LNCAP (cell line): Measurements from ENCODE around the gene CASQ1.

Source experiments
- TF ChIP-seq, protein P1 (sequence below): fragments of 450-650 bp; IDR thresholded peaks from 2 replicates; pipeline ENCODE4 v1.5.1; 2017; ENCODE audit warnings: mild to moderate bottlenecking

The CASQ1 gene

DNA sequence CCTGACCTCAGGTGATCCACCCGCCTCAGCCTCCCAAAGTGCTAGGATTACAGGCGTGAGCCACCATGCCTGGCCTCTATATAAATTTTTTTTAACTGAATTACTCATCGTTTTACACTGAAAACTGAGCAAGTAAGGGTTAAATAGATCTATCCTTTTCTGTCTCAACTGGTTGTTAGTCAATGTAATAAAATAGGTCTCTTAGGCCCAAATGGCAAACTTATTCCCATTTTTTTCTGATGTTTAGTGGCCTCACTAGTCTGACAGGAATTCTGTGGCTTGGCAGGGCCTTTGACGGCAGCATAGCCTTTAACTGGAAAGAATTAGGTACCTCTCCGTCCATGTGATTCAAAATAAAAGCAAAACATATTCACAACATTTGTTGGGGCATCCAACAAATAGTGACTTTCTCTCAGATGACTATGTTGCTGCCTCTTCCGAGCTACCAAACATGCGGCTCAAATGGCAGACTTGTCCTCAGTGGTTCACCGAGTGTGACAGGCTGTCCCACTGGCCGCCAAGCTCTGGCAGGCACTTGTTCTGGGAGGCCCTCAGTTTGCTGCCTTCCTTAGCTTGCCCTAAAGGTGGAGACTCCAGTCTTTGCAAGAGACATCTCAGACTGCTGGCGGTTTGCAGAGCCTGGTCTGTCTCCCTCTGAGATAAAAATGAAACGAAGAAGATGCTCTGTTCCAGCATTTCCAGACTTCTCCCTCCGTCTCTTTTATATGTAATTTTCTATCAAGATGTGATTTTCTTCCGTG is 21.6 kb upstream of the CASQ1 start:
- TF ChIP-seq, protein P1, sequence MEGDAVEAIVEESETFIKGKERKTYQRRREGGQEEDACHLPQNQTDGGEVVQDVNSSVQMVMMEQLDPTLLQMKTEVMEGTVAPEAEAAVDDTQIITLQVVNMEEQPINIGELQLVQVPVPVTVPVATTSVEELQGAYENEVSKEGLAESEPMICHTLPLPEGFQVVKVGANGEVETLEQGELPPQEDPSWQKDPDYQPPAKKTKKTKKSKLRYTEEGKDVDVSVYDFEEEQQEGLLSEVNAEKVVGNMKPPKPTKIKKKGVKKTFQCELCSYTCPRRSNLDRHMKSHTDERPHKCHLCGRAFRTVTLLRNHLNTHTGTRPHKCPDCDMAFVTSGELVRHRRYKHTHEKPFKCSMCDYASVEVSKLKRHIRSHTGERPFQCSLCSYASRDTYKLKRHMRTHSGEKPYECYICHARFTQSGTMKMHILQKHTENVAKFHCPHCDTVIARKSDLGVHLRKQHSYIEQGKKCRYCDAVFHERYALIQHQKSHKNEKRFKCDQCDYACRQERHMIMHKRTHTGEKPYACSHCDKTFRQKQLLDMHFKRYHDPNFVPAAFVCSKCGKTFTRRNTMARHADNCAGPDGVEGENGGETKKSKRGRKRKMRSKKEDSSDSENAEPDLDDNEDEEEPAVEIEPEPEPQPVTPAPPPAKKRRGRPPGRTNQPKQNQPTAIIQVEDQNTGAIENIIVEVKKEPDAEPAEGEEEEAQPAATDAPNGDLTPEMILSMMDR = no peak

DNA sequence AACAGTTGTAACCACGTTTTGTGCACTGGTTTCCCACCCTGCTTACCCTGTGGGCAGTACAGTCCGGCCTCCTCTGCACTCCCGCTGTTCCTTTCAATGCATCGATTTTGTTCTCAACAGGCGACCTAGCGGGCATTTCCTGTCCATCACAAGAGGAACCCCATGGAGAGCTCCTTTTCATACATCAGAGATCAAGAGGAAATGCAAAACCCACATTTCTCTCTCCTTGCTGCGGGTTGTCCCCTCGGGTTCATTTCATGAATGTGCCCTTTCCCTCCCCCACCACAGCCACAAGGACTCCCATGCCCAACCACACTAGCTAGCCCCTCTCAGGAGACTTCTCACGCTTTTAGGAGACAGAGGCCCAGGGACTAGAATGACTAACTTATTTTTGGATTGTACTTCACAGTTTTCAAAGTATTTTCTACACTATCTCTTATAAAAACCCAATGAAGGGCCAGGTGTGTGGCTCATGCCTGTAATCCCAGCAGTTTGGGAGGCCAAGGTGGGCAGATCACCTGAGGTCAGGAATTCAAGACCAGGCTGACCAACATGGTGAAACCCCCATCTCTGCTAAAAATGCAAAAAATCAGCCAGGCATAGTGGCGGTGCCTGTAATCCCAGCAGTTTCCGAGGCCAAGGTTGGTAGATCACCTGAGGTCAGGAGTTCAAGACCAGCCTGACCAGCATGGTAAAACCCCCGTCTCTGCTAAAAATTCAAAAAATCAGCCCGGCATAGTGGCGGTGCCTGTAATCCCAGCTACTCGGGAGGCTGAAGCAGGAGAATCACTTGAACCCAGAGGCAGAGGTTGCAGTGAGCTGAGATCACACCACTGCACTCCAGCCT is 20.6 kb upstream of the CASQ1 start:
- TF ChIP-seq, protein P1 = no peak

DNA sequence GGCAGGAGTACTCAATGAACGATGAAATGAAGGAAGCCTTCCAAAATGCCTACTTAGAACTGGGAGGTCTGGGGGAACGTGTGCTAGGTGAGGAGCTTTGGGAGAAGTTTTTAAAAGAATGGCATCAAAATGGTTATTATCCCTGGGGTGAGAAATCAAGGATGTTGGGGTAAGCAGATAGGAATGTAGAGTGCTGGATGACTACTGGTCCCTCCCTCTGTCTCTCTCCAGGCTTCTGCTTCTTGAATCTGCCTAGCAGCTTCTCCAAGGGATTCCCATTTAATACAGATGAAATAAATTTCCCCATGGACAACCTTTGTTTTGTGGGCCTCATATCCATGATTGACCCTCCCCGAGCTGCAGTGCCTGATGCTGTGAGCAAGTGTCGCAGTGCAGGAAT is 19.0 kb upstream of the CASQ1 start:
- TF ChIP-seq, protein P1 = no peak

DNA sequence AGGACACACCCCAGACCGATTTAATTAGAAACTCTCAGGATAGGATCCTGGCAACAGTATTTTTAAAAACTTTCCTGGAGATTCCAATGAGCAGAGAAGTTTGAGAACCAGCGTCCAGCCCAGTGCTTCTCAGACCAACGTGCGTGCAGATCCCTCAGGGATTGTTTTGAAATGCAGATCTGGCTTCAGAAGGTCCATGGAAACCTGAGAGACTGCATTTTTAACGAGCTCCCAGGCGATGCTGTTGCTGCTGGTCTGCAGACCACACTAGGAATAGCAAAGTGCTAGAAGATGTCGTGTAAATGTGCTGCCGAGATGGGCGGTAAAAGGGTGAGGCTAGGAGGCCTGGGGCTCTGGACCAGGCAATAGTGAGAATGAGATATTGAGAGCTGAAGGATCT is 18.4 kb upstream of the CASQ1 start:
- TF ChIP-seq, protein P1 = no peak

DNA sequence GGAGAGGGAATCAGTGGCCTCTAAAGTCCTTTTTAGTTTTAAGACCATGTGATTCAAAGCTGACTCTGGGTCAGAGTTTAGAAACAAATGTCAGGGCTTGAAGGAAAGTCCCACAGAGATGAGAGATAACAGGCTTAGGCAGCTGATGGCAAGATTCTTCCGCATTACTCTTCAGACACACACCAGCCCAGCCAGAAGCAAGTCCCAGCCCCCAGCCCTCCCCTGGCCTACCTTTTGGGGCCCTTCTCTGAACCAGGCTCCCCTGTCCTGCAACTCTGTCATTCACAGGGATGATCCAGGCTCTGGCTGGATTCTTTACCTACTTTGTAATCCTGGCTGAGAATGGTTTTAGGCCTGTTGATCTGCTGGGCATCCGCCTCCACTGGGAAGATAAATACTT is 13.1 kb upstream of the CASQ1 start:
- TF ChIP-seq, protein P1 = no peak

DNA sequence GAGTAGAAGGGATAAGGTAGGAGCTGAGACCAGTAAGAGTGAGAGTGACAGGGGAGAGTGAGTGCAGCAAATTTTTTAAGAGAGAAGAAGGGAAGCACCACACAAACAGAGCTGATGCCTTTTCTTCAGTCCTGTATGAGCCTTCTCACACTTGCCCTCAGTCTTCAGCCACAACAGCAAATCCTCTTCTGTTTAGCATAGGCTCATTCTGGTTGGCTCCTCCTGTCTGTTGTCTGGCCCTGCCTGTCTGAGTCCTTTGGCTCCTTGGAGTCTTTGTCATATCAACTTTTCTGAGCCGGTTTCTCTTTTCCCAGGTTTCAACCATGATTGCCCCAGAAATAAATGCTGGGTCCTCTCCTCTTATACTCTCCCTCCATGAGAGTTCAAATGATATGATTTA is 12.7 kb upstream of the CASQ1 start:
- TF ChIP-seq, protein P1 = no peak

DNA sequence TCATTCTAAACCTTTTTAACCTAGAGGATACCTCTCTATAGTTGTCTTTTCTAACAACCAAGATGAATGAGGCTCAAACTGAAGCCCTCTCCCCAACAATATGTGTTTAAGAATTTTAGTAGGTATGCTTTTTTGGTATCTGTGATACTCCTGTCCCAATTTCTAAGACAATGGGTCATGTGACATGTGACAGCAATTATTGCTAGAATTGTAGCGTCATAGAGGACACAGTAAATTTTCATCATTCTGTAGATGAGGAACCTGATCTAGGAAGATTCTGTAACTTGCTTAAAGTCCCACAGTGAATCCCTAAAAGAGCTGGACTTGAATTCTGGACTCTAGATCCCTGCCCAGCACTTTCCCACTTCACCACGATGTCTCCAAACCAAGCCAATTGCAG is 11.6 kb upstream of the CASQ1 start:
- TF ChIP-seq, protein P1 = no peak
